HCT116 (cell line): ENCODE data around the gene NNT. TPM values are rescaled to one million over a fixed set of nuclear protein-coding genes. Genes with fewer than 3 reads are reported as not detected.

ENCODE experiments used
- ATAC-seq: fragments of 200-7000 bp; cut with Tn5 transposase; 2 replicates; pipeline ENCODE4 v1.9.1; 2020; ENCODE audit warnings: mild to moderate bottlenecking, moderate library complexity
- BruUV-seq: library from RNA; stranded (reverse); fragments of 400-500 nt; replicated peaks from 2 replicates; lab custom pipeline; 2021; lab: Mats Ljungman, UMichigan
- CTCF ChIA-PET: fragments of 300-600 bp; sonication (Branson Sonifier 250); formaldehyde crosslinking; loops from one replicate; lab custom pipeline; 2021; ENCODE audit warnings: antibody characterized with exemption; lab: Charles Lee
- POLR2A ChIA-PET: fragments of 300-600, 350-600 bp; sonication (Branson Sonifier 250); formaldehyde crosslinking; loops from one replicate; lab custom pipeline; 2021; ENCODE audit warnings: antibody characterized with exemption; lab: Charles Lee
- RAD21 ChIA-PET, 2 experiments: fragments of 300-600 bp; sonication (Branson Sonifier 250); formaldehyde crosslinking; loops; one replicate each; lab custom pipeline; 2023; ENCODE audit warnings: low total read pairs in 2 of 2; ENCODE audit not compliant: uncharacterized antibody in 2 of 2, unreplicated experiment in 2 of 2, low non-redundant PET in 1 of 2; lab: Charles Lee
- DNase-seq: peaks from one replicate; pipeline ENCODE4 v3.0.0-alpha.2; 2010; ENCODE audit warnings: low read depth, low spot score
- H2AFZ ChIP-seq: fragments of 200-600 bp; shearing (Covaris generic), sonication (generic); 2 replicates; pipeline ENCODE4 v1.6.1; 2017; ENCODE audit warnings: low read depth, mixed run types, mixed read lengths, antibody characterized with exemption, low read length; ENCODE audit not compliant: poor library complexity, severe bottlenecking
- H3K27ac ChIP-seq: 2 replicates; pipeline ENCODE4 v1.5.1; 2012; ENCODE audit warnings: low read depth, low read length
- H3K27me3 ChIP-seq: fragments of 200-600 bp; sonication (generic); 2 replicates; pipeline ENCODE4 v1.6.1; 2016; ENCODE audit warnings: mixed run types, low read length, mixed read lengths; ENCODE audit not compliant: insufficient read depth
- H3K36me3 ChIP-seq, 2 experiments: fragments of 200-500 bp in 1 of 2; fragments of 200-600 bp in 1 of 2; sonication (Bioruptor generic) in 1 of 2; sonication (generic) in 1 of 2; 2 replicates each; pipeline versions ENCODE4 v1.5.1 to v1.6.1; 2014 to 2016; ENCODE audit warnings: low read length in 2 of 2, inconsistent platforms in 1 of 2, mixed read lengths in 1 of 2, mixed run types in 1 of 2; ENCODE audit not compliant: insufficient read depth in 2 of 2, control insufficient read depth in 1 of 2
- H3K4me1 ChIP-seq, 2 experiments: fragments of 200-600 bp in 1 of 2; sonication (generic) in 1 of 2; 2 replicates each; pipeline versions ENCODE4 v1.5.1 to v1.6.1; 2012 to 2017; ENCODE audit warnings: low read length in 2 of 2, inconsistent platforms in 1 of 2, mild to moderate bottlenecking in 1 of 2, mixed read lengths in 1 of 2, mixed run types in 1 of 2, moderate library complexity in 1 of 2; ENCODE audit not compliant: insufficient read depth in 2 of 2, control insufficient read depth in 1 of 2
- H3K4me2 ChIP-seq: fragments of 200-600 bp; sonication (generic); 2 replicates; pipeline ENCODE4 v1.6.1; 2017; ENCODE audit warnings: mixed run types, low read length, mixed read lengths
- H3K4me3 ChIP-seq, 2 experiments: fragments of 200-600 bp in 1 of 2; sonication (generic) in 1 of 2; replicated peaks in 1 of 2; 2 replicates each; pipeline ENCODE4 v1.5.1; 2011 to 2016; ENCODE audit warnings: low read length in 2 of 2, control low read depth in 1 of 2, low read depth in 1 of 2, mild to moderate bottlenecking in 1 of 2, mixed read lengths in 1 of 2, mixed run types in 1 of 2
- H3K79me2 ChIP-seq: fragments of 200-600 bp; sonication (generic); 2 replicates; pipeline ENCODE4 v1.6.1; 2017; ENCODE audit warnings: mild to moderate bottlenecking, mixed run types, low read length, moderate library complexity, mixed read lengths; ENCODE audit not compliant: insufficient read depth
- H3K9ac ChIP-seq: fragments of 200-600 bp; sonication (generic); 2 replicates; pipeline ENCODE4 v1.6.1; 2016; ENCODE audit warnings: low read length, mixed read lengths
- H3K9me2 ChIP-seq: fragments of 200-600 bp; sonication (generic), shearing (Covaris generic); 2 replicates; pipeline ENCODE4 v1.6.1; 2017; ENCODE audit warnings: mixed run types, mild to moderate bottlenecking, moderate library complexity; ENCODE audit not compliant: insufficient read depth
- H3K9me3 ChIP-seq, 2 experiments: fragments of 200-500 bp in 1 of 2; fragments of 200-600 bp in 1 of 2; sonication (Bioruptor generic) in 1 of 2; sonication (generic) in 1 of 2; 2 replicates each; pipeline ENCODE4 v1.6.1; 2014 to 2017; ENCODE audit warnings: low read length in 2 of 2, mixed read lengths in 2 of 2, inconsistent platforms in 1 of 2, low read depth in 1 of 2, mild to moderate bottlenecking in 1 of 2, mixed run types in 1 of 2, moderate library complexity in 1 of 2; ENCODE audit not compliant: control insufficient read depth in 1 of 2, insufficient read depth in 1 of 2
- H4K20me1 ChIP-seq: fragments of 200-600 bp; sonication (generic), shearing (Covaris generic); 2 replicates; pipeline ENCODE4 v1.6.1; 2017; ENCODE audit warnings: mixed run types, mild to moderate bottlenecking, moderate library complexity; ENCODE audit not compliant: insufficient read depth
- CBX3 ChIP-seq: IDR thresholded peaks from 2 replicates; pipeline ENCODE4 v1.6.1; 2012; ENCODE audit warnings: low read depth
- CTCF ChIP-seq, 3 experiments: fragments of 200-600 bp in 1 of 3; sonication (generic) in 1 of 3; IDR thresholded peaks in 2 of 3; conservative IDR thresholded peaks in 1 of 3; 2 replicates each; pipeline ENCODE4 v1.5.1; 2012 to 2017; ENCODE audit warnings: low read depth in 2 of 3, low read length in 2 of 3, antibody characterized with exemption in 1 of 3, borderline replicate concordance in 1 of 3, control low read depth in 1 of 3, mild to moderate bottlenecking in 1 of 3, mixed read lengths in 1 of 3, mixed run types in 1 of 3, moderate library complexity in 1 of 3; ENCODE audit not compliant: insufficient read depth in 1 of 3
- EGR1 ChIP-seq: IDR thresholded peaks from 2 replicates; pipeline ENCODE4 v1.6.1; 2012; ENCODE audit warnings: low read depth
- EZH2 ChIP-seq: fragments of 200-600 bp; sonication (generic); IDR thresholded peaks from 2 replicates; pipeline ENCODE4 v1.6.1; 2017; ENCODE audit warnings: antibody characterized with exemption, mixed run types
- FOSL1 ChIP-seq: IDR thresholded peaks from 2 replicates; pipeline ENCODE4 v1.6.1; 2012; ENCODE audit warnings: low read depth
- MAX ChIP-seq: IDR thresholded peaks from 2 replicates; pipeline ENCODE4 v1.6.1; 2012
- POLR2A ChIP-seq: IDR thresholded peaks from 2 replicates; pipeline ENCODE4 v1.7.0; 2011; ENCODE audit warnings: borderline replicate concordance; ENCODE audit not compliant: insufficient read depth, insufficient read length; ENCODE audit errors: extremely low read depth
- REST ChIP-seq: IDR thresholded peaks from 2 replicates; pipeline ENCODE4 v1.6.1; 2012; ENCODE audit warnings: low read depth
- TCF7L2 ChIP-seq: IDR thresholded peaks from 2 replicates; pipeline ENCODE4 v1.7.0; 2011; ENCODE audit warnings: borderline replicate concordance, inconsistent platforms; ENCODE audit not compliant: insufficient read depth, insufficient read length; ENCODE audit errors: extremely low read depth
- ZBTB33 ChIP-seq: IDR thresholded peaks from 2 replicates; pipeline ENCODE4 v1.6.1; 2011; ENCODE audit warnings: mild to moderate bottlenecking, low read length, moderate library complexity; ENCODE audit not compliant: insufficient replicate concordance; ENCODE audit errors: extremely low read depth
- intact Hi-C: fragments of 100-400 bp; cut with micrococcal nuclease; formaldehyde crosslinking; loops from 2 replicates; pipeline ENCODE4 v1.10.0; 2022
- total RNA-seq: library from RNA; stranded (reverse); gene quantifications from one replicate; pipeline ENCODE4 v1.2.1, GENCODE V29; 2021; ENCODE audit not compliant: unreplicated experiment

The NNT gene
- total RNA-seq, 1 experiment from 2014 or later: 0.32 TPM

- Histone ChIP-seq H3K27me3 (no peaks in the 10 kb centered on the region), H4K20me1 (no peaks in the 10 kb centered on the region), H3K9me3 (no peaks in the 10 kb centered on the region)
- RAD21 ChIA-PET: no interaction called here
- no peak for TF ChIP-seq EGR1
- no peak for TF ChIP-seq REST
- TF ChIP-seq, all 23 proteins: peak for 0
- H3K4me3 ChIP-seq: no peak overlapping the region
- H2AFZ ChIP-seq: no peak overlapping the region
- intact Hi-C loops: no loop called here
- POLR2A ChIA-PET: no interaction called here
- no peak overlapping the region for H3K9ac ChIP-seq
- CTCF ChIA-PET: interaction anchor here (0.8 to 1.4 kb wide), 2 partner anchors 9 to 10 kb away, joined by 3 to 5 read pairs; no protein-coding TSS in a partner anchor
- no peaks in the 10 kb centered on the region for H3K9me2 ChIP-seq
- H3K4me2 ChIP-seq: no peak overlapping the region
- H3K4me1 ChIP-seq: no peaks in the 10 kb centered on the region
- DNase-seq: no peak
- H3K36me3 ChIP-seq: no peaks in the 10 kb centered on the region
- H3K27ac ChIP-seq: no peak overlapping the region
- H3K79me2 ChIP-seq: no peaks in the 10 kb centered on the region
- ATAC-seq: no peak
- BruUV-seq: no TSS peak
Observed at GRCh38 chr5:43620944-43621505, 18.0 kb downstream of the NNT start.

- intact Hi-C loops: no loop called here
- DNase-seq (no peak), ATAC-seq (no peak)
- H3K27ac ChIP-seq: no peak overlapping the region
- BruUV-seq: no TSS peak
- H3K27me3 ChIP-seq: no peaks in the 10 kb centered on the region
- ChIA-PET CTCF (interaction anchor here (1.4 kb wide), 1 partner anchor 9 kb away, joined by 8 read pairs; no protein-coding TSS in a partner anchor), RAD21 (no interaction called here), POLR2A (no interaction called here)
- H2AFZ ChIP-seq: no peak overlapping the region
- no peak overlapping the region for H3K4me2 ChIP-seq
- no peak overlapping the region for H3K4me3 ChIP-seq
- no peaks in the 10 kb centered on the region for H4K20me1 ChIP-seq
- no peaks in the 10 kb centered on the region for H3K36me3 ChIP-seq
- no peaks in the 10 kb centered on the region for H3K79me2 ChIP-seq
- no peaks in the 10 kb centered on the region for H3K9me2 ChIP-seq
- H3K4me1 ChIP-seq: no peaks in the 10 kb centered on the region
- no peaks in the 10 kb centered on the region for H3K9me3 ChIP-seq
- H3K9ac ChIP-seq: no peak overlapping the region
- TF ChIP-seq FOSL1 (no peak), EZH2 (no peak), MAX (no peak), ZBTB33 (no peak), TCF7L2 (no peak), CTCF (IDR thresholded peaks at IDR 0.05 in 2 of 3, conservative IDR thresholded peaks at IDR 0.05 in 1 of 3; ENCODE audit: borderline replicate concordance in 1 of 3, insufficient read depth in 1 of 3, low read depth in 2 of 3, low read length in 2 of 3) (no peak), CBX3 (no peak), POLR2A (no peak)
- TF ChIP-seq, all 23 proteins: peak for 0
Observed at GRCh38 chr5:43622074-43622473, 19.1 kb downstream of the NNT start.
